ENCODE measurements around the gene S100A11.
A peak's percentile ranks its signal among the peaks of the same experiment; 100 is the strongest.
"Not testable (repeated sequence)": the region's sequence is repeated elsewhere in the genome, so short reads cannot be mapped to it uniquely, and the experiment has no call there.

S100A11 gene

GRCh38 chr1:152036267-152037216 is at the start of gene S100A11:
S100A11 (minus strand) TSS chr1:152037004; CDS start chr1:152036915, 89 bp downstream.
- DNase-seq, result peak; percentile 64

GRCh38 chr1:152084853-152085252 is 48.0 kb upstream of the S100A11 start:
- DNase-seq, result no peak

GRCh38 chr1:152081026-152081425 is 44.2 kb upstream of the S100A11 start:
- DNase-seq, result not testable (repeated sequence)

- not testable (repeated sequence) for DNase-seq
Measured at GRCh38 chr1:152080494-152080893, 43.7 kb upstream of the S100A11 start.

GRCh38 chr1:152078831-152079441 is 42.1 kb upstream of the S100A11 start:
- DNase-seq, result no peak

- DNase-seq, result no peak
Measured at GRCh38 chr1:152072311-152072710, 35.5 kb upstream of the S100A11 start.

GRCh38 chr1:152071123-152071522 is 34.3 kb upstream of the S100A11 start:
- no peak for DNase-seq

GRCh38 chr1:152067929-152068328 is 31.1 kb upstream of the S100A11 start:
- DNase-seq, result no peak

- DNase-seq, result no peak
Measured at GRCh38 chr1:152067150-152067549, 30.3 kb upstream of the S100A11 start.

GRCh38 chr1:152061952-152062351 is 25.1 kb upstream of the S100A11 start:
- no peak for DNase-seq

GRCh38 chr1:152053375-152053774 is 16.6 kb upstream of the S100A11 start:
- DNase-seq, result no peak

- DNase-seq, result peak; percentile 74
Measured at GRCh38 chr1:152052606-152053005, 15.8 kb upstream of the S100A11 start.

GRCh38 chr1:152050886-152051675 is 14.3 kb upstream of the S100A11 start:
- no peak for DNase-seq

- DNase-seq, result no peak
Measured at GRCh38 chr1:152049291-152050083, 12.7 kb upstream of the S100A11 start.

GRCh38 chr1:152048416-152049009 is 11.7 kb upstream of the S100A11 start:
- DNase-seq, result no peak

GRCh38 chr1:152047730-152048415 is 11.1 kb upstream of the S100A11 start:
- peak; percentile 84 for DNase-seq

GRCh38 chr1:152047413-152047729 is 10.6 kb upstream of the S100A11 start:
- no peak for DNase-seq

GRCh38 chr1:152044386-152044785 is 7.6 kb upstream of the S100A11 start:
- DNase-seq, result no peak

- DNase-seq, result no peak
Measured at GRCh38 chr1:152043870-152044269, 7.1 kb upstream of the S100A11 start.

GRCh38 chr1:152042030-152042429 is 5.2 kb upstream of the S100A11 start:
- DNase-seq, result no peak

GRCh38 chr1:152039886-152040285 is 3.1 kb upstream of the S100A11 start:
- no peak for DNase-seq

GRCh38 chr1:152039461-152039860 is 2.7 kb upstream of the S100A11 start:
- DNase-seq, result no peak
